NK-92 (cell line): ENCODE measurements around the gene PNKD.

Experiments
- DNase-seq: peaks from one replicate; lab custom pipeline; 2025; ENCODE audit not compliant: unreplicated experiment; lab: John Stamatoyannopoulos, UW

PNKD gene

GRCh38 chr2:218369330-218369729 is 99.0 kb downstream of the PNKD start:
- no peak for DNase-seq

DNA sequence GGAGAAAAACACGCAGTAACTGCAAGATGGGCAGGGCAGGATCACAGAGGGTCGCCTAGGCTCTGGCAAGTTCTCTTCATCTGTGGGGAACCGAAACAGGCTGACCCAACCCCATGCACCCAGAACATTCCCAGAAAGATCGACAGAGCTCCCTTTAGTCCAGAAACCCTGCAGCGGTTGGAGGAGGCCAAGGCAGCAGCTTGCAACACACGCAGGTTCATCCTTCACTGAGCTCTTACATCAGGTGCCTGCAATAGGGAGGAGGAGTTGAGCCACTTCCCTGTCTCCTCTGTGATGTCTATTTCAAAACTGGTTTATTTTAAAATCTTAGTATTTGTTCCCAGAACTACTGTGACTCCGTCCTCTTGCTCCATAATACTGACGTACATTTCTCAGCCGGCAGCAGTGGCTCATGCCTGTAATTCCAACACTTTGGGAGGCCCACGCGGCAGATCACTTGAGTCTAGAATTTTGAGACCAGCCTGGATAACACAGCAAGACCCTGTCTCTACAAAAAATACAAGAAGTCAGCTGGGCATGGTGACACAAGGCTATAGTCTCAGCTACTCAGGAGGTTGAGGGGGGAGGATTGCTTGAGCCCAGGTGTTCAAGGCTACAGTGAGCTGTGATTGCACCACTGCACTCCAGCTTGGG is 100.2 kb downstream of the PNKD start:
- no peak for DNase-seq

- no peak for DNase-seq
Measured at GRCh38 chr2:218371983-218372350, 101.6 kb downstream of the PNKD start.

DNA sequence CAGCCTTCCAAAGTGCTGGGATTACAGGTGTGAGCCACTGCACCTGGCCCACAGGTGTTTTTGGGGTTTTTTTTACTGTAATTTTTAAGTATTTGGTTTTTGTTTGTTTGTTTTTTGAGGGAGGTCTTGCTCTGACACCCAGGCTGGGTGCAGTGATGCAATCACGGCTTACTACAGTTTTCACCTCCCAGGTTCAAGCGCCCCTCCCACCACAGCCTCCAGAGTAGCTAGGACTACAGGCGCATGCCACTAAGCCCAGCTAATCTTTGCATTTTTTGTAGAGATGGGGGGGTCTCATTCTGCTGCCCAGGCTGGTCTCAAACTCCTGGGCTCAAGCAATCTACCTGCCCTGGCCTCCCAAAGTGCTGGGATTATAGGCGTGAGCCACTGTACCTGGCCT is 104.5 kb downstream of the PNKD start:
- no peak for DNase-seq

DNA sequence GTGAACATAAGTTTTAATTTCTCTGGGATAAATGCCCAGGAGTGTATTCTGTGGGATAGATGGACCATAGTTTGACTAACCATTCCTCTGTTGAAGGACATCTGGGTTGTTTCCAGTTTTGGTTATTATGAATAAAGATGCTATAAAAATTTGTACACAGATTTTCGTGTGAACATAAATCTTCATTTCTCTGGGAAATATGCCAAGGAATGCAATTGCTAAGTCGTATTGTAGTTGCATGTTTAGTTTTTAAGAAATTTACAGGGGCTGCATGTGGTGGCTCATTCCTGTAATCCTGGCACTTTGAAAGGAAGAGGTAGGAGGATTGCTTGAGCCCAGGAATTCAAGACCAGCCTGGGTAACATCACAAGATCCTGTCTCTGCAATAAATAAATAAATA is 104.9 kb downstream of the PNKD start:
- DNase-seq, result no peak

DNA sequence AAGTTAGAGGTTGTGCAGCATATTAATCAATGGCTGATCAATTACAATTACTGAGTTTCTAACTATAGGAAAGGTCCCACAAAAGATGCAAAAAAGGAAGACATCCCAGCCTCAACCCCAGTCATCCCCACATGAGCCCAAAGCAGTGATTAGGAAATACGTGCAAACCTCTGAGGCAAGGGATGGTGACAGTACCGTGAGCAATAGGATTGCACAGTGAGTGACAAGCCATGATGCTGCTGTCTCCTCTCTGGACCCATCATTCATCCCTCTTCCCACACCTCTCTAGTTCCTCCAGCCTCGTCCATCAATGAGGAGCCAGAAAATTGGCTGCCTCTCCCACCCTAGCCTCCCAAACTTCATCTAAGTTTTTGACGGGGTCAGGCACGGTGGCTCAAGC is 107.7 kb downstream of the PNKD start:
- no peak for DNase-seq

DNA sequence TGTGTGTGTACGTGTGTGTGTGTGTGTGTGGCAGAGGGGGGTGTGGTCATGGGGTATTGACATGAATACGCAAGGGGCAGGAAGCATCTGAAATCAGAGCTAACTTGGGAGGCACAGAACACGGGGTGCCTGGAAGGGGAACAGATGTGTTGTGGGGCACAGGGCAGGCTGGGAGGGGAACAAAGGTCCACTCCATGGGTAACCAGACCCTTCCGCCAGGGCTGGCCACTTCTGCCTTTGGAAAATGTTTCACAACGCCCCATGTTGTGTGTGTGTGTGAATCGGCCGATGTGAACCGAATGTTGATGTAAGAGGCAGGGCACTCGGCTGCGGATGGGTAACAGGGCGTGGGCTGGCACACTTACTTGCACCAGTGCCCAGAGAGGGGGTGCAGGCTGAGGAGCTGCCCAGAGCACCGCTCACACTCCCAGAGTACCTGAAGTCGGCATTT is 111.6 kb downstream of the PNKD start, which contains the start of gene SLC11A1:
Gene SLC11A1, plus strand, starts transcription at position 358 of the 451 bp plus-strand sequence. CDS start 96 bp downstream, outside the sequence.
- DNase-seq, result no peak

DNA sequence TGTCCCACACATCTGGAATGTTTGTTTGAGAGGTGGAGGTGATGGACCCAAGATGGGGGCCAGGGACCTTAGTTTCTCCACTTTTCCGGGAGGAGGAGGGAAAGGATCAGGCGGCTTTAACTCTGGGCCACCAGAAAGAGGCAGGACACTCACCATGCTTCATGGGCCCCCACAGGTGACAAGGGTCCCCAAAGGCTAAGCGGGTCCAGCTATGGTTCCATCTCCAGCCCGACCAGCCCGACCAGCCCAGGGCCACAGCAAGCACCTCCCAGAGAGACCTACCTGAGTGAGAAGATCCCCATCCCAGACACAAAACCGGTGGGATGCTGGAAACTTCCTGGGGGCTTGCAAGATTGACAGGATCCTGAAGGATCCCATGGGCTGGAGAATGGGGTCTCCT is 112.5 kb downstream of the PNKD start:
- no peak for DNase-seq

- DNase-seq, result no peak
Measured at GRCh38 chr2:218383892-218384519, 113.7 kb downstream of the PNKD start.

DNA sequence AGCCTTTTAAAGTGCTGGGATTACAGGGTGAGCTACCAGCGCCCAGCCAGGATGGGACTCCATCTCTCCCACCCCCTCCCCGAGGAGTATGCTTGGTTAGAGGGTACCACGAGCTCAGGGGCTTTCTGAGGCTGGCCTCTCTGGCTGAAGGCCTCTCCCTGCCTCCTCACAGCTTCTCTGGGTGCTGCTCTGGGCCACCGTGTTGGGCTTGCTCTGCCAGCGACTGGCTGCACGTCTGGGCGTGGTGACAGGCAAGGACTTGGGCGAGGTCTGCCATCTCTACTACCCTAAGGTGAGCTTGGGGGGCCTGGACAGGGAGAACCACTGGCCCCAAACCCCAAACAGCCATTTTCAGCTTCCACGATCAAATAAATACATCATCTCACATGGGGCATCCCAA is 114.7 kb downstream of the PNKD start:
- no peak for DNase-seq

- no peak for DNase-seq
Measured at GRCh38 chr2:218386505-218387368, 116.4 kb downstream of the PNKD start.

- DNase-seq, result no peak
Measured at GRCh38 chr2:218387369-218388194, 117.3 kb downstream of the PNKD start.

DNA sequence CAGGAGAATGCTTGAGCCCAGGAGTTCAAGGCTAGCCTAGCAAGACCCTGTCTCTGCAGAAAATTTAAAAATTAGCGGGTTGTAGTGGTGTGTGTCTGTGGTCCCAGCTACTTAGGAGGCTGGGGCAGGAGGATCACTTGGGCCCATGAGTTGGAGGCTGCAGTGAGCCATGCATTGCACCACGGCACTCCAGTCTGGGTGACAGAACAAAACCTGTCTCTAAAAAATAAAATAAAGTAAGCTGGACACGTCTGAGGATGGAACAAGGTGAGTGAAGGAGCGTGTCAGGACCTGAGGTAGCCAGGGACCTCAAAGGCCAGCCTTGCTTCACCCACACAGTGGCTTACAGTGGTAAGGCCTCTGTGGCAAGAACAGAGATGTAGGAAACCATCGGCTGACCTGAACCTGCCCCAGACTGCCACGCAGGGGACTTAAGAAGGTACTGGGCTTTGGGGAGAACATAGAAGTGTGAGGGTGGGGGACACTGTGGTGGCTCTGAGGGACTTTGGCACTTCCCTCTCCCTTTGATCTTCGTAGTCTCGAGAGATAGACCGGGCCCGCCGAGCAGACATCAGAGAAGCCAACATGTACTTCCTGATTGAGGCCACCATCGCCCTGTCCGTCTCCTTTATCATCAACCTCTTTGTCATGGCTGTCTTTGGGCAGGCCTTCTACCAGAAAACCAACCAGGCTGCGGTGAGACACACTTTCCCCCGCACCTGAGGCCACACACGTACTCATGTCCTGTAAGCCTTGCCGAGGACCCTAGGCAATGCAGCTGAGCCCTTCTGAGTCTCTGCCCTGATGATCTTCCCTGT is 119.2 kb downstream of the PNKD start:
- DNase-seq, result no peak

GRCh38 chr2:218391202-218391601 is 120.9 kb downstream of the PNKD start:
- no peak for DNase-seq

DNA sequence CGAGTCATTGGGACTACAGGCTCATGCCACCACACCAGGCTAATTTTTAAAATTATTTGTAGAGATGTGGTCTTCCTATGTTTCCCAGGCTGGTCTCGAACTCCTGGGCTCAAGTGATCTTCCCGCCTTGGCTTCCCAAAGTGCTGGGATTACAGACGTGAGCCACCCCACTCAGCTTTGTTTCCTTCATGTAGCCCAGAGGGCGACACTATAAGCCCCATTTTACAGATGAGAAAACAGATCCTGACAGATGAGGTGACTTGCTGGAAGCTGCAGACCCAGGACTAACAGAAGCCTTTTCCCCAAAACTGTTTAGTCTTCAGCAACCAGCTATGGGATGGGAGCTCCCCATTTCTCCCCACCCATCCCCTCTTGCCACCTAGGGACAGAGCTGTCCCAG is 122.1 kb downstream of the PNKD start:
- DNase-seq, result no peak

DNA sequence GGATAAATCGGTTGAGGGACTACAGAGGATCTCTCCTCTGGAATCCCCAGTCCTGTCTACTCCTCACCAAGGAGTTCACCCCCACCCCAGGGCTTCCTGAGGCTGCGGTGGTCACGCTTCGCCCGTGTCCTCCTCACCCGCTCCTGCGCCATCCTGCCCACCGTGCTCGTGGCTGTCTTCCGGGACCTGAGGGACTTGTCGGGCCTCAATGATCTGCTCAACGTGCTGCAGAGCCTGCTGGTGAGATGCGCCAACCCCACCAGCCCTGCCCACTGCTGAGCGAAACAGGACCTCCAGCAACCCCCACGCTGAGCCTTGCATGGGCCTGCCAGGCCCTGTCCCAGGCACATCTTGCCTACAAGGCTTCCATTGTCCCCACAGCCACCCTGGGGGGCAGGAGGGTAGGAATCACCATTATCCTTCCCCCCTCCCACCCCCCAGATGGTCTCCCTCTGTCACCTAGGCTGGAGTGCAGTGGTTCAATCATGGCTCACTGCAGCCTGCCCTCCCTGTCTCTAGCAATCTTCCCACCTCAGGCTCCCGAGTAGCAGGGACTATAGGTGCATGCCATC is 122.7 kb downstream of the PNKD start:
- DNase-seq, result no peak

- no peak for DNase-seq
Measured at GRCh38 chr2:218393750-218394290, 123.5 kb downstream of the PNKD start.

DNA sequence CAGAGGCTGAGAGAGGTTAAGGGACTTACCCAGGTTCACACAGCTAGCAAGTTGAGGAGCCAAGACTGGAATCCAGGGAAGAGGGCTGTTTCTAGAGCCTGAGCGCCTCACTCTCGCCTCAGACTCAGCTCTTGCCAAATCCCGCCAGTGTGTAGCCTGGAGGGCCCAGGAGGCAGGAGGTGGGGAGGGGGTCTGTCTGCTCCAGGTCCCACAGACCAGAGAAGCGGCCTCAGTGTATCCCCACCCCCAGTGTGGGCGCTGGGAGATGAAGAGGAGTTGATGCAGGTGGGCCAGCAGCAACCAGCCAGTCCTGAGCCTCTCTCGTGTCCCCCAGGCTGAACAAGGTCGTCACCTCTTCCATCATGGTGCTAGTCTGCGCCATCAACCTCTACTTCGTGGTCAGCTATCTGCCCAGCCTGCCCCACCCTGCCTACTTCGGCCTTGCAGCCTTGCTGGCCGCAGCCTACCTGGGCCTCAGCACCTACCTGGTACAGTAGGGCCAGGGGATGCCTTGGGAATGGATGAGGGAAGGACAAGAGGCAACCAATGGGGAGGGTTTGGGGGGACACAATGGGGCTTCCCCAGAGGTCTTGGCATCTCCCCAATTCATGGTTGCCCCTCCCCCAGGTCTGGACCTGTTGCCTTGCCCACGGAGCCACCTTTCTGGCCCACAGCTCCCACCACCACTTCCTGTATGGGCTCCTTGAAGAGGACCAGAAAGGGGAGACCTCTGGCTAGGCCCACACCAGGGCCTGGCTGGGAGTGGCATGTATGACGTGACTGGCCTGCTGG is 124.2 kb downstream of the PNKD start:
- no peak for DNase-seq

GRCh38 chr2:218395090-218395444 is 124.7 kb downstream of the PNKD start:
- DNase-seq, result no peak
